ENCODE data around the gene ANKIB1. TPM values are rescaled to one million over a fixed set of nuclear protein-coding genes. Genes with fewer than 3 reads are reported as not detected.
"Not testable (repeated sequence)": the region's sequence is repeated elsewhere in the genome, so short reads cannot be mapped to it uniquely, and the experiment has no call there.

The ANKIB1 gene
- polyA plus RNA-seq, 1 donor (not counting 4 experiments of a cell fraction or from before 2014, with no cell fraction given) = 37.0 TPM

- Histone ChIP-seq H3K36me3 (ENCODE audit: control insufficient read depth in 2 of 2, extremely low read depth in 1 of 2, insufficient read depth in 2 of 2, low read length in 2 of 2) (no peaks in the 10 kb centered on the region), H3K27ac (ENCODE audit: control insufficient read depth, insufficient read depth, low read length) (no peak overlapping the region), H3K9me3 (ENCODE audit: control insufficient read depth, low read depth, low read length) (no peaks in the 10 kb centered on the region), H3K9me1 (ENCODE audit: control insufficient read depth, extremely low read depth, insufficient read depth, low read length) (no peaks in the 10 kb centered on the region), H3K4me1 (ENCODE audit: control insufficient read depth, extremely low read depth, insufficient read depth, low read length) (peaks cover 18% of the 10 kb centered on the region), H3K4me2 (ENCODE audit: control insufficient read depth, extremely low read depth, insufficient read depth, low read depth, low read length) (no peak overlapping the region), H3K79me2 (ENCODE audit: control insufficient read depth, insufficient read depth, low read length) (peaks cover 88% of the 10 kb centered on the region), H3K9ac (ENCODE audit: control insufficient read depth, extremely low read depth, insufficient read depth, low read length) (no peak overlapping the region), H4K20me1 (ENCODE audit: control insufficient read depth, extremely low read depth, insufficient read depth, low read length) (no peaks in the 10 kb centered on the region), H3K4me3 (ENCODE audit: control insufficient read depth in 2 of 3, extremely low read depth in 1 of 3, insufficient read depth in 2 of 3, low read depth in 1 of 3, low read length in 3 of 3) (no peak overlapping the region), H2AFZ (ENCODE audit: control insufficient read depth, low read length) (no peak overlapping the region), H3K27me3 (ENCODE audit: control insufficient read depth, extremely low read depth, insufficient read depth, low read length) (no peaks in the 10 kb centered on the region)
- dilution Hi-C loops (cut with MboI; ENCODE audit: extremely low pct_ligation_motif_present, low sequenced_read_pairs) = no loop called here
- FAIRE-seq (no peak), DNase-seq (ENCODE audit: low read depth, low spot score) (no peak)
- TF ChIP-seq CTCF (optimal IDR thresholded peaks at IDR 0.05 in 1 of 3, IDR thresholded peaks at IDR 0.05 in 1 of 3, conservative IDR thresholded peaks at IDR 0.05 in 1 of 3; ENCODE audit: extremely low read depth in 1 of 3, insufficient read depth in 2 of 3, low read length in 3 of 3) (no peak), EZH2 (IDR thresholded peaks at IDR 0.05; ENCODE audit: low read length) (no peak)
These were observed 7.5 kb downstream of the ANKIB1 start for GRCh38 chr7:92253251-92253650.

- not testable (repeated sequence) for FAIRE-seq; H3K4me2 ChIP-seq (ENCODE audit: control insufficient read depth, extremely low read depth, insufficient read depth, low read depth, low read length)
These were observed 9.0 kb downstream of the ANKIB1 start for GRCh38 chr7:92254800-92255199.

DNA sequence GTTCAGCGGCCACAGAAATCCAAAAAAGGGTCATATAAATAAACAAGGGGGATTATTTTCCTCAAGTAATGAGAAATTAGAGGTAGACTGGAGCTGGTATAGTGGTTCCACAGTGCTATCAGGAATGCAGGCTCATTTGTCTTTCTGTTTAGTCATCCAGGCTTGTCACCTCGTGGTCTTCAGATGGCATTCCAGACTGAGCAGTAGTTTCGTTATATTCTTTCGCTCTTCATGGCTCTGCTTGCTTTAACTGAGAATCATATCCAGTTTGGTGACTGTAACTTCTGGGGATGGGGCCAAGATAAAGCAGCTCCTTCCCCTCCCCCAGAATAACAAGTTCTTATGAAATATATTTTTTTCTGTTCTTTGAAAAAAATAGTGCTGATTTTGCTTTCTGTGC lies 9.5 kb downstream of the ANKIB1 start:
- FAIRE-seq = no peak
- dilution Hi-C loops (cut with MboI; ENCODE audit: extremely low pct_ligation_motif_present, low sequenced_read_pairs) = no loop called here
- no peaks in the 10 kb centered on the region for H3K9me1 ChIP-seq (ENCODE audit: control insufficient read depth, extremely low read depth, insufficient read depth, low read length)
- H3K27me3 ChIP-seq (ENCODE audit: control insufficient read depth, extremely low read depth, insufficient read depth, low read length) = no peaks in the 10 kb centered on the region
- H3K79me2 ChIP-seq (ENCODE audit: control insufficient read depth, insufficient read depth, low read length) = peaks cover 82% of the 10 kb centered on the region
- no peaks in the 10 kb centered on the region for H3K9me3 ChIP-seq (ENCODE audit: control insufficient read depth, low read depth, low read length)
- DNase-seq (ENCODE audit: low read depth, low spot score) = no peak
- no peaks in the 10 kb centered on the region for H3K36me3 ChIP-seq (ENCODE audit: control insufficient read depth in 2 of 2, extremely low read depth in 1 of 2, insufficient read depth in 2 of 2, low read length in 2 of 2)
- TF ChIP-seq EZH2 (IDR thresholded peaks at IDR 0.05; ENCODE audit: low read length) (no peak), CTCF (optimal IDR thresholded peaks at IDR 0.05 in 1 of 3, IDR thresholded peaks at IDR 0.05 in 1 of 3, conservative IDR thresholded peaks at IDR 0.05 in 1 of 3; ENCODE audit: extremely low read depth in 1 of 3, insufficient read depth in 2 of 3, low read length in 3 of 3) (no peak)
- H3K27ac ChIP-seq (ENCODE audit: control insufficient read depth, insufficient read depth, low read length) = no peak overlapping the region
- H3K9ac ChIP-seq (ENCODE audit: control insufficient read depth, extremely low read depth, insufficient read depth, low read length) = no peak overlapping the region
- peaks cover 32% of the 10 kb centered on the region for H3K4me1 ChIP-seq (ENCODE audit: control insufficient read depth, extremely low read depth, insufficient read depth, low read length)
- no peak overlapping the region for H3K4me3 ChIP-seq (ENCODE audit: control insufficient read depth in 2 of 3, extremely low read depth in 1 of 3, insufficient read depth in 2 of 3, low read depth in 1 of 3, low read length in 3 of 3)
- H3K4me2 ChIP-seq (ENCODE audit: control insufficient read depth, extremely low read depth, insufficient read depth, low read depth, low read length) = no peak overlapping the region
- H4K20me1 ChIP-seq (ENCODE audit: control insufficient read depth, extremely low read depth, insufficient read depth, low read length) = no peaks in the 10 kb centered on the region
- no peak overlapping the region for H2AFZ ChIP-seq (ENCODE audit: control insufficient read depth, low read length)

More at GRCh38 chr7:92254800-92255199, 9.0 kb downstream of the ANKIB1 start:
- peaks cover 27% of the 10 kb centered on the region for H3K4me1 ChIP-seq (ENCODE audit: control insufficient read depth, extremely low read depth, insufficient read depth, low read length)
- DNase-seq (ENCODE audit: low read depth, low spot score); H3K27me3 ChIP-seq (ENCODE audit: control insufficient read depth, extremely low read depth, insufficient read depth, low read length); H3K36me3 ChIP-seq (ENCODE audit: control insufficient read depth in 2 of 2, extremely low read depth in 1 of 2, insufficient read depth in 2 of 2, low read length in 2 of 2); H3K9me3 ChIP-seq (ENCODE audit: control insufficient read depth, low read depth, low read length); H3K4me3 ChIP-seq (ENCODE audit: control insufficient read depth in 2 of 3, extremely low read depth in 1 of 3, insufficient read depth in 2 of 3, low read depth in 1 of 3, low read length in 3 of 3); H3K27ac ChIP-seq (ENCODE audit: control insufficient read depth, insufficient read depth, low read length); dilution Hi-C loops (cut with MboI; ENCODE audit: extremely low pct_ligation_motif_present, low sequenced_read_pairs); H4K20me1 ChIP-seq (ENCODE audit: control insufficient read depth, extremely low read depth, insufficient read depth, low read length); H2AFZ ChIP-seq (ENCODE audit: control insufficient read depth, low read length); H3K9me1 ChIP-seq (ENCODE audit: control insufficient read depth, extremely low read depth, insufficient read depth, low read length); H3K9ac ChIP-seq (ENCODE audit: control insufficient read depth, extremely low read depth, insufficient read depth, low read length): not testable (repeated sequence)
- peaks cover 83% of the 10 kb centered on the region for H3K79me2 ChIP-seq (ENCODE audit: control insufficient read depth, insufficient read depth, low read length)
